Suprapubic skin (tissue), 4 donors: ENCODE data around the gene C19orf33. TPM values are rescaled to one million over a fixed set of nuclear protein-coding genes. Genes with fewer than 3 reads are reported as not detected.

ENCODE experiments used
- DNase-seq, 2 donors: peaks; one replicate each; pipeline ENCODE4 v3.0.0-alpha.2; 2019; ENCODE audit warnings: low spot score in 2 of 2
- H3K27ac ChIP-seq: fragments of 200-600 bp; sonication (generic); one replicate; pipeline ENCODE4 v1.5.1; 2019
- H3K27me3 ChIP-seq: fragments of 200-600 bp; sonication (generic); one replicate; pipeline ENCODE4 v1.5.1; 2019
- H3K36me3 ChIP-seq: fragments of 200-600 bp; sonication (generic); one replicate; pipeline ENCODE4 v1.5.1; 2019
- H3K4me1 ChIP-seq: fragments of 200-600 bp; sonication (generic); one replicate; pipeline ENCODE4 v1.5.1; 2019
- H3K4me3 ChIP-seq: fragments of 200-600 bp; sonication (generic); one replicate; pipeline ENCODE4 v1.5.1; 2019; ENCODE audit warnings: mild to moderate bottlenecking
- H3K9me3 ChIP-seq: fragments of 200-600 bp; sonication (generic); one replicate; pipeline ENCODE4 v1.5.1; 2019
- CTCF ChIP-seq, 2 donors: fragments of 200-600 bp in 1 of 2; fragments of 450-650 bp in 1 of 2; sonication (generic) in 1 of 2; IDR thresholded peaks; one replicate each; pipeline ENCODE4 v1.5.1; 2016 to 2019; ENCODE audit warnings: antibody characterized with exemption in 2 of 2, mild to moderate bottlenecking in 1 of 2, moderate library complexity in 1 of 2
- EP300 ChIP-seq: sonication (generic); formaldehyde crosslinking; IDR thresholded peaks from one replicate; pipeline ENCODE4 v1.6.1; 2017; ENCODE audit warnings: antibody characterized with exemption
- POLR2A ChIP-seq, 2 donors: fragments of 450-650 bp; IDR thresholded peaks; one replicate each; pipeline ENCODE4 v1.6.1; 2017; ENCODE audit warnings: antibody characterized with exemption in 2 of 2, mild to moderate bottlenecking in 2 of 2, moderate library complexity in 2 of 2
- POLR2AphosphoS5 ChIP-seq, 3 donors: sonication (generic); formaldehyde crosslinking; IDR thresholded peaks; one replicate each; pipeline ENCODE4 v1.6.1; 2017; ENCODE audit warnings: antibody characterized with exemption in 3 of 3
- WGBS: methylation state at CpG from one replicate; pipeline ENCODE4 v1.1.5; 2018; 5-methylcytosine and 5-hydroxymethylcytosine counted together
- total RNA-seq, 4 donors: library from RNA; depleted of rRNA; stranded (reverse); fragments of >200 nt; gene quantifications; one replicate each; pipeline ENCODE4 v1.1.0, GENCODE V29; 2016

Gene C19orf33
- total RNA-seq, 4 donors from 2014 or later, result 182 to 452 (median 349) TPM

- WGBS, result 7% methylated on average over 25 of the region's 76 CpGs
- peak within 1 kb of the TSS; percentile 59 for H3K4me3 ChIP-seq
- TF ChIP-seq POLR2AphosphoS5 (IDR thresholded peaks at IDR 0.05) (no peak), POLR2A (IDR thresholded peaks at IDR 0.05) (peak in 1 of 2 donors; percentile 18)
Measured at GRCh38 chr19:38319421-38320258, 15.6 kb downstream of the C19orf33 start, which contains the start of gene KCNK6. Gene KCNK6, plus strand, starts transcription at chr19:38319845. Its CDS starts 106 bp downstream, at chr19:38319951.

GRCh38 chr19:38320969-38321339 is 16.9 kb downstream of the C19orf33 start:
- no peak for DNase-seq
- TF ChIP-seq POLR2AphosphoS5 (IDR thresholded peaks at IDR 0.05) (no peak), CTCF (IDR thresholded peaks at IDR 0.05) (no peak), EP300 (no peak), POLR2A (IDR thresholded peaks at IDR 0.05) (no peak)
- no peaks in the 10 kb centered on the region for H3K9me3 ChIP-seq
- peaks cover 66% of the 10 kb centered on the region for H3K4me1 ChIP-seq
- H3K4me3 ChIP-seq, result peak overlapping the region; percentile 59
- peak overlapping the region; percentile 73 for H3K27ac ChIP-seq
- H3K27me3 ChIP-seq, result no peaks in the 10 kb centered on the region
- H3K36me3 ChIP-seq, result peaks cover 10% of the 10 kb centered on the region
- WGBS, result 66% methylated on average over 3 of the region's 3 CpGs

More at GRCh38 chr19:38319421-38320258, 15.6 kb downstream of the C19orf33 start, which contains the start of gene KCNK6:
- peak in 1 of 2 donors; percentile 76 for DNase-seq
- peak within 1 kb of the TSS; percentile 73 for H3K27ac ChIP-seq
- no peaks in the 10 kb centered on the region for H3K27me3 ChIP-seq
- H3K9me3 ChIP-seq, result no peaks in the 10 kb centered on the region
- H3K36me3 ChIP-seq, result peaks cover 3% of the 10 kb centered on the region
- H3K4me1 ChIP-seq, result peaks cover 74% of the 10 kb centered on the region

- 41% methylated on average over 11 of the region's 11 CpGs for WGBS
- H3K27me3 ChIP-seq, result no peaks in the 10 kb centered on the region
- H3K36me3 ChIP-seq, result peaks cover 18% of the 10 kb centered on the region
- H3K4me1 ChIP-seq, result peaks cover 59% of the 10 kb centered on the region
- peak overlapping the region; percentile 59 for H3K4me3 ChIP-seq
- H3K9me3 ChIP-seq, result no peaks in the 10 kb centered on the region
- H3K27ac ChIP-seq, result peak overlapping the region; percentile 73
- no peak for DNase-seq
- TF ChIP-seq POLR2AphosphoS5 (IDR thresholded peaks at IDR 0.05) (no peak), POLR2A (IDR thresholded peaks at IDR 0.05) (no peak), CTCF (IDR thresholded peaks at IDR 0.05) (no peak), EP300 (no peak)
Measured at GRCh38 chr19:38321646-38322196, 17.7 kb downstream of the C19orf33 start.

- Histone ChIP-seq H3K4me1 (peaks cover 51% of the 10 kb centered on the region), H3K27ac (no peak overlapping the region), H3K36me3 (peaks cover 34% of the 10 kb centered on the region), H3K9me3 (no peaks in the 10 kb centered on the region), H3K27me3 (no peaks in the 10 kb centered on the region), H3K4me3 (no peak overlapping the region)
- no peak for DNase-seq
- TF ChIP-seq EP300 (no peak), CTCF (IDR thresholded peaks at IDR 0.05) (no peak), POLR2A (IDR thresholded peaks at IDR 0.05) (no peak), POLR2AphosphoS5 (IDR thresholded peaks at IDR 0.05) (no peak)
- WGBS, result 51% methylated on average over 7 of the region's 7 CpGs
Measured at GRCh38 chr19:38323291-38323690, 19.2 kb downstream of the C19orf33 start.

GRCh38 chr19:38324431-38324830 is 20.4 kb downstream of the C19orf33 start:
- H3K4me1 ChIP-seq, result peaks cover 39% of the 10 kb centered on the region
- DNase-seq, result no peak
- WGBS, result 80% methylated on average over 4 of the region's 4 CpGs
- no peak overlapping the region for H3K4me3 ChIP-seq
- H3K27me3 ChIP-seq, result no peaks in the 10 kb centered on the region
- H3K36me3 ChIP-seq, result peaks cover 36% of the 10 kb centered on the region
- TF ChIP-seq POLR2AphosphoS5 (IDR thresholded peaks at IDR 0.05) (no peak), POLR2A (IDR thresholded peaks at IDR 0.05) (no peak)
- H3K9me3 ChIP-seq, result no peaks in the 10 kb centered on the region
- H3K27ac ChIP-seq, result no peak overlapping the region

GRCh38 chr19:38326591-38326990 is 22.5 kb downstream of the C19orf33 start:
- no peak for DNase-seq
- Histone ChIP-seq H3K36me3 (peaks cover 40% of the 10 kb centered on the region), H3K27me3 (no peaks in the 10 kb centered on the region), H3K4me1 (peaks cover 23% of the 10 kb centered on the region), H3K4me3 (no peak overlapping the region), H3K9me3 (no peaks in the 10 kb centered on the region), H3K27ac (no peak overlapping the region)
- TF ChIP-seq CTCF (IDR thresholded peaks at IDR 0.05) (no peak), POLR2AphosphoS5 (IDR thresholded peaks at IDR 0.05) (no peak), POLR2A (IDR thresholded peaks at IDR 0.05) (no peak), EP300 (no peak)
- WGBS, result 96% methylated on average over 22 of the region's 22 CpGs
